ENCODE data around the gene METRNL.

METRNL gene

DNA sequence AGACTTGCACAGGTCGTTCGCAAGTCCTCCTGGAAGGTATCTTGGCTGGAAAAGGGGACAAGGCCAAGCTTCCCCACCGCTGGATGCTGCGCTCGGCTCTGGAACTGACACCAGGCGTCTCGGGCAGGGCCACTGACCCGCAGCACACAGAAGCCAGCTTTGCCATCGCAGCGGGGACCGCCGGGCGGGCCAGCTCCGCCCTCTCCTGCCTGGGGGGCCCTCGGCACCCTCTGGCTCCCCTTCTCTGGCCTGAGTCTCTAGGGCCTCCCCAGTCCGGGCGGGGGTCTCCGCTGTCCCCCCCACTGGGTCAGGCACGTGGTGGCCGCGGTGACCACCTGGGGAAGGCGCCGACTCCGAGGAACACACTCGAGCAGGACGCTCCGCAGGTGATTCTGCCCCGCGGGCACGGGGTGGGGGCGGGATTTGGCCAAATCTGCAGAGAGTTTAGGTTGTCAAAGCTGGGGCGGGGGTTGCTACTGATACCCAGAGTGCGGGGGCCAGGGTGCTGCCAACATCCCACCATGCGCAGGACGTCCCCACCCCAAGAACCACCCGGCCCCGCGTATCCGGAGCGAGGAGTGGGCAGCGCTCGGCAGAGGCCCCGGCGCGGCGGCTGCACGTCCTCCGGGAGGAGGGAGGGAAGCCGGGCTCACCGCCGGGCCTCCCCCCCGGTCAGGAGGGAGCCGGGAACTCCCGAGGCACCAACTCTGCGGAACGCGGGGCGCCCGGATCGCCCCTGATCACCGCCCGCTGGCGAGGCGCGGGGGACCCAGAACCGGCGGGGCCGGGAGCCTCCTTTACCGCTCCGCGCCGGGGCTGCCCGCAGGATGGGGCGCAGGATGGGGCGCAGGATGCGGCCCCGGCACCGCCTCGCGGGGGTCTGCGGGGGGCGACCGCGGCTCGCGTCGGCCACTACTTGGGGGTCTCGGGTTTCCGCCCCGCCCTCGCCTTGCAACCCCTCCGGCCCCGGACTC lies 744 bp upstream of the METRNL start:
- no peaks in the 10 kb centered on the region for H3K4me1 ChIP-seq (ENCODE audit: low read length)
- no peak overlapping the region for H3K9ac ChIP-seq (ENCODE audit: low read length)
- no peaks in the 10 kb centered on the region for H4K20me1 ChIP-seq (ENCODE audit: insufficient read depth, low read length)

GRCh38 chr17:83079766-83080578 lies 563 bp downstream of the METRNL start:
- Histone ChIP-seq H3F3A (ENCODE audit: insufficient read depth, low read length) (no peaks in the 10 kb centered on the region), H3K4me1 (ENCODE audit: low read length) (no peaks in the 10 kb centered on the region), H4K20me1 (ENCODE audit: insufficient read depth, low read length) (no peaks in the 10 kb centered on the region), H3K27me3 (replicated peaks; ENCODE audit: insufficient read depth, low read length) (peaks cover 78% of the 10 kb centered on the region), H3K27ac (ENCODE audit: low read length) (no peak overlapping the region), H2AFZ (ENCODE audit: low read length) (no peak overlapping the region), H3K9me3 (replicated peaks; ENCODE audit: insufficient read depth, low read length) (no peaks in the 10 kb centered on the region), H3K4me2 (ENCODE audit: low read depth, low read length) (no peak overlapping the region), H3K9me2 (replicated peaks; ENCODE audit: insufficient read depth, low read length) (no peaks in the 10 kb centered on the region), H3K9ac (ENCODE audit: low read length) (no peak overlapping the region), H3K36me3 (replicated peaks; ENCODE audit: insufficient read depth, low read length) (no peaks in the 10 kb centered on the region), H3K79me2 (ENCODE audit: low read length) (peaks cover 20% of the 10 kb centered on the region; the same call in 1 of the 2 replicates), H3K4me3 (ENCODE audit: low read length) (no peak overlapping the region)
- DNase-seq: no peak
- TF ChIP-seq EZH2 (optimal IDR thresholded peaks at IDR 0.05; ENCODE audit: low read depth, low read length) (no peak), EZH2phosphoT487 (IDR thresholded peaks at IDR 0.05; ENCODE audit: low read length) (no peak)
- TF ChIP-seq, protein P1, sequence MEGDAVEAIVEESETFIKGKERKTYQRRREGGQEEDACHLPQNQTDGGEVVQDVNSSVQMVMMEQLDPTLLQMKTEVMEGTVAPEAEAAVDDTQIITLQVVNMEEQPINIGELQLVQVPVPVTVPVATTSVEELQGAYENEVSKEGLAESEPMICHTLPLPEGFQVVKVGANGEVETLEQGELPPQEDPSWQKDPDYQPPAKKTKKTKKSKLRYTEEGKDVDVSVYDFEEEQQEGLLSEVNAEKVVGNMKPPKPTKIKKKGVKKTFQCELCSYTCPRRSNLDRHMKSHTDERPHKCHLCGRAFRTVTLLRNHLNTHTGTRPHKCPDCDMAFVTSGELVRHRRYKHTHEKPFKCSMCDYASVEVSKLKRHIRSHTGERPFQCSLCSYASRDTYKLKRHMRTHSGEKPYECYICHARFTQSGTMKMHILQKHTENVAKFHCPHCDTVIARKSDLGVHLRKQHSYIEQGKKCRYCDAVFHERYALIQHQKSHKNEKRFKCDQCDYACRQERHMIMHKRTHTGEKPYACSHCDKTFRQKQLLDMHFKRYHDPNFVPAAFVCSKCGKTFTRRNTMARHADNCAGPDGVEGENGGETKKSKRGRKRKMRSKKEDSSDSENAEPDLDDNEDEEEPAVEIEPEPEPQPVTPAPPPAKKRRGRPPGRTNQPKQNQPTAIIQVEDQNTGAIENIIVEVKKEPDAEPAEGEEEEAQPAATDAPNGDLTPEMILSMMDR (IDR thresholded peaks at IDR 0.05; ENCODE audit: low read length): no peak

More for the DNA sequence above, 744 bp upstream of the METRNL start:
- peaks cover 16% of the 10 kb centered on the region; the same call in 1 of the 2 replicates for H3K79me2 ChIP-seq (ENCODE audit: low read length)
- peaks cover 78% of the 10 kb centered on the region for H3K27me3 ChIP-seq (replicated peaks; ENCODE audit: insufficient read depth, low read length)
- DNase-seq: no peak
- H3K36me3 ChIP-seq (replicated peaks; ENCODE audit: insufficient read depth, low read length): no peaks in the 10 kb centered on the region
- peak overlapping the region; percentile 77 for H3K4me2 ChIP-seq (ENCODE audit: low read depth, low read length)
- no peaks in the 10 kb centered on the region for H3K9me2 ChIP-seq (replicated peaks; ENCODE audit: insufficient read depth, low read length)
- peak overlapping the region; percentile 20; the same call in 1 of the 2 replicates for H3K4me3 ChIP-seq (ENCODE audit: low read length)
- no peak overlapping the region for H2AFZ ChIP-seq (ENCODE audit: low read length)
- no peak overlapping the region for H3K27ac ChIP-seq (ENCODE audit: low read length)
- no peaks in the 10 kb centered on the region for H3F3A ChIP-seq (ENCODE audit: insufficient read depth, low read length)
- TF ChIP-seq EZH2 (optimal IDR thresholded peaks at IDR 0.05; ENCODE audit: low read depth, low read length): no peak
- TF ChIP-seq EZH2phosphoT487 (IDR thresholded peaks at IDR 0.05; ENCODE audit: low read length): no peak
- TF ChIP-seq, protein P1 (IDR thresholded peaks at IDR 0.05; ENCODE audit: low read length): no peak
- H3K9me3 ChIP-seq (replicated peaks; ENCODE audit: insufficient read depth, low read length): no peaks in the 10 kb centered on the region

- H3K9ac ChIP-seq (ENCODE audit: low read length): no peak overlapping the region
These were observed 1.1 kb downstream of the METRNL start for GRCh38 chr17:83080579-83080857.

More at GRCh38 chr17:83080579-83080857, 1.1 kb downstream of the METRNL start:
- Histone ChIP-seq H3K4me1 (ENCODE audit: low read length) (no peaks in the 10 kb centered on the region), H3K4me2 (ENCODE audit: low read depth, low read length) (no peak overlapping the region), H2AFZ (ENCODE audit: low read length) (no peak overlapping the region), H3K27ac (ENCODE audit: low read length) (no peak overlapping the region), H3F3A (ENCODE audit: insufficient read depth, low read length) (no peaks in the 10 kb centered on the region), H4K20me1 (ENCODE audit: insufficient read depth, low read length) (no peaks in the 10 kb centered on the region), H3K36me3 (replicated peaks; ENCODE audit: insufficient read depth, low read length) (no peaks in the 10 kb centered on the region), H3K9me3 (replicated peaks; ENCODE audit: insufficient read depth, low read length) (no peaks in the 10 kb centered on the region), H3K27me3 (replicated peaks; ENCODE audit: insufficient read depth, low read length) (peaks cover 78% of the 10 kb centered on the region), H3K4me3 (ENCODE audit: low read length) (no peak overlapping the region), H3K79me2 (ENCODE audit: low read length) (peaks cover 23% of the 10 kb centered on the region; the same call in 1 of the 2 replicates), H3K9me2 (replicated peaks; ENCODE audit: insufficient read depth, low read length) (no peaks in the 10 kb centered on the region)
- TF ChIP-seq EZH2phosphoT487 (IDR thresholded peaks at IDR 0.05; ENCODE audit: low read length) (no peak), EZH2 (optimal IDR thresholded peaks at IDR 0.05; ENCODE audit: low read depth, low read length) (no peak)
- TF ChIP-seq, protein P1 (IDR thresholded peaks at IDR 0.05; ENCODE audit: low read length): no peak
- no peak for DNase-seq

Data from MM.1S (cell line).